H1 (cell line): ENCODE data around the gene RGMB. TPM values are rescaled to one million over a fixed set of nuclear protein-coding genes. Genes with fewer than 3 reads are reported as not detected.

Experiments
- CTCF ChIA-PET: fragments of 300-600 bp; sonication (Branson Sonifier 250); formaldehyde crosslinking; loops from one replicate; lab custom pipeline; 2021; ENCODE audit not compliant: partially characterized antibody; lab: Charles Lee
- POLR2A ChIA-PET: fragments of 300-600 bp; sonication (Branson Sonifier 250); formaldehyde crosslinking; loops from one replicate; lab custom pipeline; 2021; ENCODE audit warnings: inconsistent platforms; ENCODE audit not compliant: partially characterized antibody; lab: Charles Lee
- DNase-seq, 2 experiments: peaks; one replicate each; pipeline versions ENCODE4 v3.0.0 to v3.0.0-alpha.2; 2010 to 2022; ENCODE audit warnings: low spot score in 2 of 2, low read depth in 1 of 2, mixed read lengths in 1 of 2
- FAIRE-seq: peaks from 2 replicates; lab custom pipeline; 2011; peaks lifted over from hg19 to GRCh38; lab: Jason Lieb, UNC
- H2AFZ ChIP-seq: 2 replicates; pipeline ENCODE4 v1.8.1; 2012; ENCODE audit warnings: low read length, inconsistent platforms
- H2AK5ac ChIP-seq: 2 replicates; pipeline ENCODE4 v1.6.1; 2013; ENCODE audit warnings: low read depth, low read length
- H2BK120ac ChIP-seq: replicated peaks from 2 replicates; pipeline ENCODE3; 2013; ENCODE audit warnings: low read depth, low read length, inconsistent platforms
- H2BK12ac ChIP-seq: 2 replicates; pipeline ENCODE4 v1.6.1; 2013; ENCODE audit warnings: low read depth, low read length
- H2BK15ac ChIP-seq: 2 replicates; pipeline ENCODE4 v1.6.1; 2013; ENCODE audit warnings: low read length
- H2BK20ac ChIP-seq: 2 replicates; pipeline ENCODE4 v1.6.1; 2013; ENCODE audit warnings: low read length
- H2BK5ac ChIP-seq: 2 replicates; pipeline ENCODE4 v1.6.1; 2013; ENCODE audit warnings: low read depth, low read length
- H3K14ac ChIP-seq: 2 replicates; pipeline ENCODE4 v1.6.1; 2013; ENCODE audit warnings: inconsistent platforms; ENCODE audit not compliant: insufficient read length
- H3K18ac ChIP-seq: 2 replicates; pipeline ENCODE4 v1.6.1; 2013; ENCODE audit warnings: low read length; ENCODE audit errors: extremely low read depth
- H3K23ac ChIP-seq: 2 replicates; pipeline ENCODE4 v1.6.1; 2013; ENCODE audit warnings: inconsistent platforms; ENCODE audit not compliant: insufficient read length
- H3K23me2 ChIP-seq: 2 replicates; pipeline ENCODE4 v1.6.1; 2013; ENCODE audit warnings: low read depth, low read length
- H3K27ac ChIP-seq: 2 replicates; pipeline ENCODE4 v1.6.1; 2011; ENCODE audit warnings: low read depth, low read length, inconsistent platforms
- H3K27me3 ChIP-seq, 4 experiments: replicated peaks in 1 of 4; 1 replicate in 1 of 4; 2 replicates in 3 of 4; pipeline versions ENCODE4 v1.6.1 to v1.8.1; 2011 to 2013; ENCODE audit warnings: low read length in 3 of 4, mild to moderate bottlenecking in 3 of 4, inconsistent platforms in 2 of 4, mixed read lengths in 2 of 4, moderate library complexity in 1 of 4; ENCODE audit not compliant: control insufficient read depth in 3 of 4, insufficient read depth in 3 of 4; ENCODE audit errors: extremely low read depth in 1 of 4
- H3K36me3 ChIP-seq, 4 experiments: 2 replicates each; pipeline versions ENCODE4 v1.6.1 to v1.8.1; 2011 to 2013; ENCODE audit warnings: mild to moderate bottlenecking in 4 of 4, low read length in 3 of 4, moderate library complexity in 2 of 4, control low read depth in 1 of 4, inconsistent platforms in 1 of 4; ENCODE audit not compliant: insufficient read depth in 4 of 4, control insufficient read depth in 2 of 4
- H3K4ac ChIP-seq: replicated peaks from 2 replicates; pipeline ENCODE3; 2013; ENCODE audit warnings: low read length, low read depth, mixed read lengths, inconsistent platforms; ENCODE audit not compliant: insufficient read length
- H3K4me1 ChIP-seq, 4 experiments: replicated peaks in 1 of 4; 1 replicate in 1 of 4; 2 replicates in 3 of 4; pipeline versions ENCODE4 v1.6.1 to v1.8.1; 2011 to 2013; ENCODE audit warnings: low read length in 3 of 4, inconsistent platforms in 2 of 4, mixed read lengths in 1 of 4; ENCODE audit not compliant: insufficient read depth in 4 of 4, control insufficient read depth in 3 of 4
- H3K4me2 ChIP-seq, 2 experiments: 2 replicates each; pipeline versions ENCODE4 v1.6.1 to v1.8.1; 2011 to 2013; ENCODE audit warnings: low read depth in 2 of 2, low read length in 2 of 2, control low read depth in 1 of 2, inconsistent platforms in 1 of 2, mild to moderate bottlenecking in 1 of 2; ENCODE audit not compliant: insufficient read depth in 1 of 2
- H3K4me3 ChIP-seq, 4 experiments: fragments of 200-600, 300-600 bp in 1 of 4; sonication (generic), shearing (Covaris generic), sonication (Bioruptor Twin) in 1 of 4; 2 replicates each; pipeline versions ENCODE4 v1.5.1 to v1.8.1; 2011 to 2016; ENCODE audit warnings: low read length in 4 of 4, low read depth in 3 of 4, control low read depth in 2 of 4, inconsistent platforms in 2 of 4, mild to moderate bottlenecking in 2 of 4, mixed read lengths in 1 of 4, moderate library complexity in 1 of 4; ENCODE audit not compliant: insufficient read depth in 2 of 4; ENCODE audit errors: extremely low read depth in 1 of 4
- H3K56ac ChIP-seq: replicated peaks from 2 replicates; pipeline ENCODE3; 2013; ENCODE audit warnings: low read depth, mild to moderate bottlenecking, mixed read lengths, low read length, inconsistent platforms; ENCODE audit not compliant: insufficient read length
- H3K79me1 ChIP-seq: 2 replicates; pipeline ENCODE4 v1.6.1; 2013; ENCODE audit warnings: low read depth, low read length, control low read depth
- H3K79me2 ChIP-seq, 2 experiments: 2 replicates each; pipeline versions ENCODE4 v1.6.1 to v1.8.1; 2012 to 2013; ENCODE audit warnings: low read length in 2 of 2, mild to moderate bottlenecking in 2 of 2, inconsistent platforms in 1 of 2; ENCODE audit not compliant: insufficient read depth in 2 of 2, control insufficient read depth in 1 of 2
- H3K9ac ChIP-seq, 4 experiments: replicated peaks in 1 of 4; 1 replicate in 1 of 4; 2 replicates in 3 of 4; pipeline versions ENCODE4 v1.6.1 to v1.8.1; 2011 to 2013; ENCODE audit warnings: low read depth in 3 of 4, low read length in 3 of 4, control low read depth in 2 of 4, mild to moderate bottlenecking in 2 of 4, moderate library complexity in 2 of 4, inconsistent platforms in 1 of 4; ENCODE audit errors: extremely low read depth in 1 of 4
- H3K9me3 ChIP-seq, 2 experiments: 2 replicates each; pipeline versions ENCODE4 v1.6.1 to v1.8.1; 2012 to 2013; ENCODE audit warnings: mild to moderate bottlenecking in 2 of 2, moderate library complexity in 2 of 2, control low read depth in 1 of 2, inconsistent platforms in 1 of 2, low read depth in 1 of 2, low read length in 1 of 2, mixed read lengths in 1 of 2; ENCODE audit not compliant: insufficient read depth in 2 of 2
- H4K20me1 ChIP-seq, 2 experiments: replicated peaks in 1 of 2; 2 replicates each; pipeline versions ENCODE3 to v1.8.1; 2011 to 2013; ENCODE audit warnings: inconsistent platforms in 2 of 2, low read length in 2 of 2, mild to moderate bottlenecking in 1 of 2; ENCODE audit not compliant: insufficient read depth in 2 of 2, control insufficient read depth in 1 of 2
- H4K5ac ChIP-seq: 2 replicates; pipeline ENCODE4 v1.6.1; 2013; ENCODE audit warnings: low read length, low read depth, mixed read lengths, inconsistent platforms; ENCODE audit not compliant: insufficient read length
- H4K8ac ChIP-seq: 2 replicates; pipeline ENCODE4 v1.8.0; 2013; ENCODE audit warnings: mild to moderate bottlenecking, moderate library complexity, low read length, inconsistent platforms; ENCODE audit not compliant: insufficient read depth; ENCODE audit errors: extremely low read depth
- H4K91ac ChIP-seq: replicated peaks from 2 replicates; pipeline ENCODE3; 2013; ENCODE audit warnings: low read length, mixed read lengths, inconsistent platforms; ENCODE audit not compliant: insufficient read length
- CREB1 ChIP-seq: IDR thresholded peaks from 2 replicates; pipeline ENCODE4 v1.6.1; 2012; ENCODE audit warnings: inconsistent platforms
- FOSL1 ChIP-seq: IDR thresholded peaks from 2 replicates; pipeline ENCODE4 v1.6.1; 2011; ENCODE audit warnings: mild to moderate bottlenecking, low read depth, low read length, moderate library complexity; ENCODE audit not compliant: insufficient read depth
- HDAC2 ChIP-seq, 2 experiments: fragments of 300-600 bp in 1 of 2; sonication (generic) in 1 of 2; IDR thresholded peaks; 2 replicates each; pipeline ENCODE4 v1.6.1; 2011 to 2012; ENCODE audit warnings: low read depth in 2 of 2, low read length in 2 of 2, mild to moderate bottlenecking in 2 of 2, moderate library complexity in 2 of 2, borderline replicate concordance in 1 of 2, inconsistent platforms in 1 of 2
- RXRA ChIP-seq: IDR thresholded peaks from 2 replicates; pipeline ENCODE4 v1.6.1; 2011; ENCODE audit warnings: low read depth, mild to moderate bottlenecking, low read length, moderate library complexity; ENCODE audit not compliant: insufficient read depth
- TAF7 ChIP-seq: optimal IDR thresholded peaks from 2 replicates; pipeline ENCODE3; 2011; ENCODE audit warnings: low read depth, mild to moderate bottlenecking, inconsistent platforms, low read length, moderate library complexity, borderline replicate concordance
- WGBS, 2 experiments: shearing (Covaris generic) in 1 of 2; methylation state at CpG; one replicate each; pipeline versions ENCODE4 v1.1.6 to v1.1.7; 2013 to 2015; ENCODE audit warnings: low lambda C conversion rate in 2 of 2, mixed read lengths in 2 of 2, inconsistent platforms in 1 of 2, low coverage in 1 of 2, missing lambda C conversion rate in 1 of 2; ENCODE audit not compliant: insufficient replicate concordance in 2 of 2, insufficient coverage in 1 of 2, insufficient read length in 1 of 2; ENCODE audit errors: extremely low coverage in 1 of 2, missing lambda C conversion rate in 1 of 2; 5-methylcytosine and 5-hydroxymethylcytosine counted together
- polyA plus RNA-seq, 7 experiments: library from polyadenylated mRNA; depleted of rRNA in 3 of 7; stranded (reverse) in 5 of 7; unstranded in 2 of 7; fragments of >200 nt in 5 of 7; fragments of 200-250 nt in 2 of 7; gene quantifications; 1 replicate in 5 of 7; 2 replicates in 1 of 7; 4 replicates in 1 of 7; pipeline versions ENCODE4 v1.2.1 to v1.2.3, GENCODE V29; 2011 to 2013; ENCODE audit warnings: missing spikeins in 2 of 7, mixed read lengths in 2 of 7
- total RNA-seq: library from RNA; stranded (reverse); fragmentation: NEBNext Ultra II Directional; extraction: Animal tissue kit (Norgen Biotek cat#: 25700); gene quantifications from 2 replicates; pipeline ENCODE4 v1.2.1, GENCODE V29; 2021

The RGMB gene
- total and polyA plus RNA-seq, 2 of the 8 experiments (the other 6 are each of a cell fraction or from before 2014, with no cell fraction given), result 11.7 to 27.0 TPM

GRCh38 chr5:98827588-98828284, 54.3 kb downstream of the RGMB start:
- Histone ChIP-seq H2BK5ac (no peak overlapping the region), H3K9ac (no peak overlapping the region), H2BK15ac (no peak overlapping the region), H3K23me2 (no peaks in the 10 kb centered on the region), H3K4me3 (no peak overlapping the region), H3K23ac (no peak overlapping the region), H3K9me3 (no peaks in the 10 kb centered on the region), H3K36me3 (no peaks in the 10 kb centered on the region), H3K4me2 (no peak overlapping the region), H4K8ac (no peak overlapping the region), H3K27me3 (no peaks in the 10 kb centered on the region), H2BK20ac (no peak overlapping the region), H2AK5ac (no peak overlapping the region), H3K18ac (no peak overlapping the region), H3K4me1 (no peaks in the 10 kb centered on the region; a peak in 1 of 7 replicates), H3K79me1 (no peaks in the 10 kb centered on the region), H3K56ac (no peak overlapping the region), H2BK12ac (0 out of 2 replicates have a peak overlapping the region, but pooled peaks have one; percentile 11), H3K27ac (no peak overlapping the region), H2BK120ac (no peak overlapping the region), H4K5ac (no peak overlapping the region), H4K91ac (no peak overlapping the region), H3K4ac (no peak overlapping the region), H4K20me1 (no peaks in the 10 kb centered on the region), H3K79me2 (no peaks in the 10 kb centered on the region), H2AFZ (no peak overlapping the region), H3K14ac (no peak overlapping the region)
- TF ChIP-seq FOSL1 (no peak), TAF7 (no peak), CREB1 (no peak), HDAC2 (IDR thresholded peaks at IDR 0.05; ENCODE audit: borderline replicate concordance in 1 of 2, low read depth in 2 of 2, low read length in 2 of 2) (no peak), RXRA (no peak)
- no peak for FAIRE-seq
- WGBS, 2 experiments, result 83% methylated on average over 7 of the region's 7 CpGs; no CpG with 5 or more reads in 1 of the 2 experiments
- DNase-seq, result no peak
- ChIA-PET CTCF (interaction anchor here (0.6 to 3.9 kb wide), 6 partner anchors 8 to 1530 kb away, joined by 3 to 18 read pairs (median 4); no protein-coding TSS in a partner anchor), POLR2A (no interaction called here)
